HG03378 (cell line): ENCODE results near the gene FBXW8.
"Not testable (repeated sequence)": the region's sequence is repeated elsewhere in the genome, so short reads cannot be mapped to it uniquely, and the experiment has no call there.

Experiments
- ATAC-seq: cut with Tn5 transposase; IDR thresholded peaks from one replicate; pipeline ENCODE4 v1.9.1; 2021; ENCODE audit warnings: mild to moderate bottlenecking, moderate library complexity; ENCODE audit not compliant: unreplicated experiment

FBXW8 gene

GRCh38 chr12:117050060-117050459 is 139.3 kb downstream of the FBXW8 start:
- no peak for ATAC-seq

GRCh38 chr12:117051380-117051779 is 140.6 kb downstream of the FBXW8 start:
- ATAC-seq, result no peak

GRCh38 chr12:117052386-117053049 is 141.8 kb downstream of the FBXW8 start:
- ATAC-seq, result no peak

- ATAC-seq, result no peak
Measured at GRCh38 chr12:117053050-117053400, 142.3 kb downstream of the FBXW8 start.

- no peak for ATAC-seq
Measured at GRCh38 chr12:117053597-117054201, 142.9 kb downstream of the FBXW8 start.

GRCh38 chr12:117054279-117054678 is 143.5 kb downstream of the FBXW8 start:
- ATAC-seq, result no peak

GRCh38 chr12:117057626-117058025 is 146.9 kb downstream of the FBXW8 start:
- not testable (repeated sequence) for ATAC-seq

- no peak for ATAC-seq
Measured at GRCh38 chr12:117058442-117059072, 147.8 kb downstream of the FBXW8 start.

GRCh38 chr12:117059156-117059555 is 148.4 kb downstream of the FBXW8 start:
- ATAC-seq, result no peak

GRCh38 chr12:117060246-117060928 is 149.6 kb downstream of the FBXW8 start:
- ATAC-seq, result no peak

GRCh38 chr12:117060929-117061305 is 150.2 kb downstream of the FBXW8 start:
- no peak for ATAC-seq

GRCh38 chr12:117061555-117062079 is 150.9 kb downstream of the FBXW8 start:
- no peak for ATAC-seq

GRCh38 chr12:117063162-117063911 is 152.6 kb downstream of the FBXW8 start:
- ATAC-seq, result peak; percentile 76

GRCh38 chr12:117064049-117064448 is 153.3 kb downstream of the FBXW8 start:
- no peak for ATAC-seq

GRCh38 chr12:117064596-117064995 is 153.8 kb downstream of the FBXW8 start:
- ATAC-seq, result no peak

- ATAC-seq, result no peak
Measured at GRCh38 chr12:117067016-117067415, 156.3 kb downstream of the FBXW8 start.

- ATAC-seq, result no peak
Measured at GRCh38 chr12:117067638-117068037, 156.9 kb downstream of the FBXW8 start.

- no peak for ATAC-seq
Measured at GRCh38 chr12:117068492-117068891, 157.7 kb downstream of the FBXW8 start.

- no peak for ATAC-seq
Measured at GRCh38 chr12:117069101-117069797, 158.5 kb downstream of the FBXW8 start.
